ENCODE measurements around the gene OR6Q1. TPM values are rescaled to one million over a fixed set of nuclear protein-coding genes. Genes with fewer than 3 reads are reported as not detected.
"Not testable (repeated sequence)": the region's sequence is repeated elsewhere in the genome, so short reads cannot be mapped to it uniquely, and the experiment has no call there.

The OR6Q1 gene, protein sequence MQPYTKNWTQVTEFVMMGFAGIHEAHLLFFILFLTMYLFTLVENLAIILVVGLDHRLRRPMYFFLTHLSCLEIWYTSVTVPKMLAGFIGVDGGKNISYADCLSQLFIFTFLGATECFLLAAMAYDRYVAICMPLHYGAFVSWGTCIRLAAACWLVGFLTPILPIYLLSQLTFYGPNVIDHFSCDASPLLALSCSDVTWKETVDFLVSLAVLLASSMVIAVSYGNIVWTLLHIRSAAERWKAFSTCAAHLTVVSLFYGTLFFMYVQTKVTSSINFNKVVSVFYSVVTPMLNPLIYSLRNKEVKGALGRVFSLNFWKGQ
- total RNA-seq (2014; rRNA removed; shearing (Covaris generic); ENCODE audit: low replicate concordance), result not detected in 2 replicates

GRCh38 chr11:58030653-58031052 is at the start of gene OR6Q1:
Gene OR6Q1, plus strand, starts transcription at chr11:58030953. Its CDS starts 0 bp downstream, at chr11:58030953.
- no peak for DNase-seq (ENCODE audit: low read depth)
- in situ Hi-C loops (cut with HindIII; ENCODE audit: low pct_unique_long_range_greater_than_20kb, low sequenced_read_pairs), result no loop called here

GRCh38 chr11:57981536-57981935 is 49.2 kb upstream of the OR6Q1 start:
- in situ Hi-C loops (cut with HindIII; ENCODE audit: low pct_unique_long_range_greater_than_20kb, low sequenced_read_pairs), result no loop called here

GRCh38 chr11:57982776-57983175 is 48.0 kb upstream of the OR6Q1 start:
- in situ Hi-C loops (cut with HindIII; ENCODE audit: low pct_unique_long_range_greater_than_20kb, low sequenced_read_pairs), result no loop called here
- no peak for DNase-seq (ENCODE audit: low read depth)

More at GRCh38 chr11:57981536-57981935, 49.2 kb upstream of the OR6Q1 start:
- DNase-seq (ENCODE audit: low read depth), result no peak

- in situ Hi-C loops (cut with HindIII; ENCODE audit: low pct_unique_long_range_greater_than_20kb, low sequenced_read_pairs), result no loop called here
- no peak for DNase-seq (ENCODE audit: low read depth)
These were observed 47.6 kb upstream of the OR6Q1 start for GRCh38 chr11:57983191-57983590.

GRCh38 chr11:57999523-57999922 is 31.2 kb upstream of the OR6Q1 start:
- DNase-seq (ENCODE audit: low read depth); in situ Hi-C loops (cut with HindIII; ENCODE audit: low pct_unique_long_range_greater_than_20kb, low sequenced_read_pairs): not testable (repeated sequence)

DNA sequence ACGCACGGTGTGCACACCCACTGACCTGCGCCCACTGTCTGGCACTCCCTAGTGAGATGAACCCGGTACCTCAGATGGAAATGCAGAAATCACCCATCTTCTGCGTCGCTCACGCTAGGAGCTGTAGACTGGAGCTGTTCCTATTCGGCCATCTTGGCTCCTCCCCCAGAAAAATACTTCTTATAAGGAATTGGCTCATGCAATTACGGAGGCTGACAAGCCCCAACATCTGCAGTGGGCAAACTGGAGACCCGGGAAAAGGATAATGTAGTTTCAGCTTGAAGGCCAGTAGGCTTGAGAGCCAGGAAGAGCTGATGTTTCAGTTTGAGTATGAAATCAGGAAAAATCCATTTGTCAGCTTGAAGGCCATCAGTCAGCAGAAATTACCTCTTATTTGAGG is 30.7 kb upstream of the OR6Q1 start:
- in situ Hi-C loops (cut with HindIII; ENCODE audit: low pct_unique_long_range_greater_than_20kb, low sequenced_read_pairs); DNase-seq (ENCODE audit: low read depth): not testable (repeated sequence)

DNA sequence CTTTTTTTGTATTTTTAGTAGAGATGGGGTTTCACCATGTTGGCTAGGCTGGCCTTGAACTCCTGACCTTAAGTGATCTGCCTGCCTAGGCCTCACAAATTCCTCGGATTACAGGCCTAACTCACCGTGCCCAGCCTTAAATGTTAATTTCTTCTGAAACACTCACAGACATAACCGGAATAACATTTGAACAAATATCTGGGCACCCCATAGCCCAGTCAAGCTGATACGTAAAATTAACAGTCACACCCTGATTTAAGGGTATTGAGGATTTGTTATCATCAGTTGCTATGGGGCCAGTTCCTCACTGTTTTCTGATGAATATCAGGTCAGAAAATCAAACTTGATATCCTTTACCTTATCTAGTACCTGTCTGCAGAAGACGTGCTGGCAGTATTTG is 30.1 kb upstream of the OR6Q1 start:
- DNase-seq (ENCODE audit: low read depth), result no peak
- in situ Hi-C loops (cut with HindIII; ENCODE audit: low pct_unique_long_range_greater_than_20kb, low sequenced_read_pairs), result no loop called here

DNA sequence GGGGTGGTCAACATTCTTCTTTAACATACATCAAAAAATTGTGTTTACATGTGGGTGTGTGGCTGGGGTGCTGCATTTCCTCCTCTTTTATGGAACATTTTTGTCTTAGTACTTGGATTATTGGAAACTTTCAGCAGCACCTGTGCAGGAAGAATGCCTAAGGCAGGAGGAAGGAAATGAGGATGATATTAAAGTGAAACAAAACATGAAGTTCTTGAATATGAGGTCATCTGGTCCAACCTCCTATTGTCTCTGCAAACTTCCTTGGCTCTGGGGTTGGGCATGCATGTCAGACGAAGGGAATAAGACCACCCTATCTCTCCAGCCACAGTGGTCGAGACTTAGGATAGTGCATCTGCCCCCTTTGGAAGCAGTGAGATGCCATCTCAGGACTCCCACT is 27.7 kb upstream of the OR6Q1 start:
- no peak for DNase-seq (ENCODE audit: low read depth)
- in situ Hi-C loops (cut with HindIII; ENCODE audit: low pct_unique_long_range_greater_than_20kb, low sequenced_read_pairs), result no loop called here

- in situ Hi-C loops (cut with HindIII; ENCODE audit: low pct_unique_long_range_greater_than_20kb, low sequenced_read_pairs), result no loop called here
- no peak for DNase-seq (ENCODE audit: low read depth)
These were observed 27.2 kb upstream of the OR6Q1 start for GRCh38 chr11:58003591-58003990.

GRCh38 chr11:58004664-58005063 is 26.1 kb upstream of the OR6Q1 start:
- no peak for DNase-seq (ENCODE audit: low read depth)
- in situ Hi-C loops (cut with HindIII; ENCODE audit: low pct_unique_long_range_greater_than_20kb, low sequenced_read_pairs), result no loop called here

- peak; percentile 74 for DNase-seq (ENCODE audit: low read depth)
- in situ Hi-C loops (cut with HindIII; ENCODE audit: low pct_unique_long_range_greater_than_20kb, low sequenced_read_pairs), result no loop called here
These were observed 23.8 kb upstream of the OR6Q1 start for GRCh38 chr11:58006940-58007339.

- in situ Hi-C loops (cut with HindIII; ENCODE audit: low pct_unique_long_range_greater_than_20kb, low sequenced_read_pairs), result no loop called here
- no peak for DNase-seq (ENCODE audit: low read depth)
These were observed 19.0 kb upstream of the OR6Q1 start for GRCh38 chr11:58011771-58012170.

- in situ Hi-C loops (cut with HindIII; ENCODE audit: low pct_unique_long_range_greater_than_20kb, low sequenced_read_pairs), result no loop called here
- no peak for DNase-seq (ENCODE audit: low read depth)
These were observed 7.3 kb upstream of the OR6Q1 start, which contains the start of gene OR9Q1 for GRCh38 chr11:58023435-58023931. Gene OR9Q1, plus strand, starts transcription at chr11:58023881. Its CDS starts 155,564 bp downstream, at chr11:58179445.

- in situ Hi-C loops (cut with HindIII; ENCODE audit: low pct_unique_long_range_greater_than_20kb, low sequenced_read_pairs), result no loop called here
- DNase-seq (ENCODE audit: low read depth), result peak; percentile 44
These were observed 6.1 kb upstream of the OR6Q1 start for GRCh38 chr11:58024601-58025091.

DNA sequence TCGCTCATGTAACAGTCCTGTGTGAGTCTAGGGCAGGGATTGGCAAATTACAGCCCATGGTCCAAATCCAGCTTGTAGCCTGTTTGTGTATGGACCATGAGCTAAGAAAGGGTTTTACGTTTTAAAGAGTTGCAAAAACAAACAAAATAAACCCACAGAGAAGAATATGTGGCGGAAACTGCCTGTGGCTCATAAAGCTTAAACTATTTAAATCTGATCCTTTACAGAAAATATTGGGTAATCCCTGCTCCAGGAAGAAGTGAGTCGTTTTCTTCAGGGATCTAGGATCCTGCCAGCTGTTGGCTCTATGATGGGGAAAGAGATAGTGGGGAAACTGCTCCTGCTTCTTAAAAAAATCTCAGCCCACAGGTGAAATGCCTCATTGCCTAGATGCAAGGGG is 3.4 kb upstream of the OR6Q1 start:
- no peak for DNase-seq (ENCODE audit: low read depth)
- in situ Hi-C loops (cut with HindIII; ENCODE audit: low pct_unique_long_range_greater_than_20kb, low sequenced_read_pairs), result no loop called here

- DNase-seq (ENCODE audit: low read depth), result peak; percentile 21
- in situ Hi-C loops (cut with HindIII; ENCODE audit: low pct_unique_long_range_greater_than_20kb, low sequenced_read_pairs), result no loop called here
These were observed 1.9 kb upstream of the OR6Q1 start for GRCh38 chr11:58028687-58029411.

- DNase-seq (ENCODE audit: low read depth), result no peak
- in situ Hi-C loops (cut with HindIII; ENCODE audit: low pct_unique_long_range_greater_than_20kb, low sequenced_read_pairs), result no loop called here
These were observed 3.7 kb downstream of the OR6Q1 start for GRCh38 chr11:58034471-58034870.

DNA sequence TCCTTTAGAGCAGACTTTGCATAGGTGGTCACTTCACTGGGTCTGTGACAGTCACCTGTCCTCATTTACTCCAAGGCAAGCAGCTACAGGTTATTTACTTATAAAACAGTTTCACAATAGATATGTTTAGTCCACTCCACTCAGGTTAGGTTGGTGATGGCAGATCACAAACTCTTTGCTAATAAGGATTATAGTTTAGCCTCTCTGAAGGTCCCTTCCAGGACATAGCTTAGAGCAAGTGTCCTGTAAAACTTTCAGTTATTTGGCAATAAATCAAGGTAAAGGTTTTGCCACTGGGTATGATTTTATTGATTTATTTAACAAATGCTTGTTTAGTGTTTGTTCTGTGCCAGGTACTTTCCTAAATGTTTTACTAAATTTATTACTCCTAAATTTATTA is 8.8 kb downstream of the OR6Q1 start:
- no peak for DNase-seq (ENCODE audit: low read depth)
- in situ Hi-C loops (cut with HindIII; ENCODE audit: low pct_unique_long_range_greater_than_20kb, low sequenced_read_pairs), result no loop called here

DNA sequence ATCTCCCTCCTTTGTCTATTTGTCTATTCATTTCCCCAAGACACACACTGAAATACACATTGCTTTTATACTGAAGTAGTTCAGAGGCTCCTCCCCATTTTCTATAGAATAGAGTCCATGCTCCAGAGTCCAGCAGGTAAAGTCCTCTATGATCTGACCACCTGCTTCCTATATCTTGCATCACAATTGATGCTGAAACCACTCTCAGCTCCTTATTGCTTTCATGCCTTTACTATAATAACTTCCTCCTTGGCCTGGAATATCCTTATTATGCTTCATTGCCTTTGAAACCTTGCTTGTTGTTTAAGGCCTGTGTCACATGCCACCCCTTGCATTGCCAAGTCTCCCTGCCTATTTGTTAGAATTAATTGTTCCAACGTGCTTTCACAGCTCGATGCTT is 12.6 kb downstream of the OR6Q1 start:
- DNase-seq (ENCODE audit: low read depth), result no peak
- in situ Hi-C loops (cut with HindIII; ENCODE audit: low pct_unique_long_range_greater_than_20kb, low sequenced_read_pairs), result no loop called here

All from Caki2 (cell line).